Raji (cell line): ENCODE results near the gene POLK.

Experiments used
- POLR2A ChIP-seq: IDR thresholded peaks from 2 replicates; pipeline ENCODE4 v1.6.1; 2011; ENCODE audit warnings: low read depth, low read length, control low read depth; ENCODE audit not compliant: insufficient read depth

POLK gene

DNA sequence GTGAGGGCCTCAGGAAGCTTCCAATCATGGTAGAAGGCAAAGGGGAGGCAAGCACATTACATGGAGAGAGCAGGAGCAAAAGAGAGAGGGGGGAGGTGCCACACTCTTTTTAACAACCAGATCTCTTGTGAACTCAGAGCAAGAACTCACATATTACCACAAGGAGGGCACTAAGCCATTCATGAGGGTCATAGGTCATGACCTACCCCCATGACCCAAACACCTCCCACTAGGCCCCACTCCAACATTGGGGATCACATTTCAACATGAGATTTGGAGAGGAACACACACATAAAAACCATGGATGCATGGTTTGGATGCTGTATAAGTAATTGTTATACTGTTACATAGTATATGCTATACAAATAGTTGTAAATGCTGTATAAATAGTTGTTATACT lies 17.5 kb downstream of the POLK start:
- no peak for TF ChIP-seq POLR2A

DNA sequence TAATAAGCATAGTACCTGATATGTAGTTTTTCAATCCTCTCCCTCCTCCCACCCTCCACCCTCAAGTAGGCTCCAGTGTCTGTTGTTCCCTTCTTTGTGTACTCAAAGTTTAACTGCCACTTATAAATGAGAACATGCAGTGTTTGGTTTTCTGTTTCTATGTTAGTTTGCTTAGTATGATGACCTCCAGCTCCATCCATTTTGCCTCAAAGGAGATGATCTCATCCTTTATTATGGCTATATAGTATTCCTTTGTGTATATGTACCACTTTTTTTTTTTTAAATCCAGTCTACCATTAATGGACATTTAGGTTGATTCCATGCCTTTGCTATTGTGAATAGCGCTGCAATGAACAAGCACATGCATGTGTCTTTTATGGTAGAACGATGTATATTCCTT lies 20.5 kb downstream of the POLK start:
- TF ChIP-seq POLR2A, result no peak

DNA sequence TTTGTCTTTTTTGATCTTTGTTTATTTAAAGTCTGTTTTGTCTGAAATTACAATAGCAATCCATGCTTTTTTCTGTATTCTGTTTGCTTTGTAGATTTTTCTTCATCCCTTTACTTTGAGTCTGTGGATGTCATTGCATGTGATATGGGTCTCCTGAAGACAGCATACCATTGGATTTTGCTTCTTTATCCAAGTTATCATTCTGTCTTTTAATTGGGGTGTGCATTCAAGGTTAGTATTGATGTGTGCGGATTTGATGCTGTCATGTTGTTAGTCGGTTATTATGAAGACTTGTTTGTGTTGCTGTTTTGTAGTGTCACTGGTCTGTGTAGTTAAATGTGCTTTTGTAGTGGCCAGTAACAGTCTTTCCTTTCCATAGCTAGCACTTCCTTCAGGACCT lies 23.0 kb downstream of the POLK start:
- TF ChIP-seq POLR2A, result no peak

DNA sequence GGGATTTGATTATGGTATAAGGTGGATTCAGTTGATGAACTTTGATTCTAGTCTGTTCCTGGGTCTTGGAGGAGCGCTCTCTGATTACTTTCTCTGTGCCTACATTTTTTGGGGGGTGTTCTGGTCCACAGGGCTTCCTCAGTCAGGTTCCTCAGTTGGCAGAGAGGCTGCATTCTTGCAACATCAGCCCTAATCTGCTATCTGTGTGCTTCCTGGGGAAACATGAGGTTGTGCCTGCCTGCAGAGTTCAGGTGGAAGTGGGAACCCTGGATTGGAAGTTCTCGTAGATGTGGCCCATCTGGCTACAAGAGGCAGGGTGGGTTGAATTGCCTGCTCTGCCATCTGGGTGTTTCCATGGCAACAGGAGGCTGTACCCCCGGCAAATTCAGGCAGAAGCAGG lies 24.5 kb downstream of the POLK start:
- no peak for TF ChIP-seq POLR2A

DNA sequence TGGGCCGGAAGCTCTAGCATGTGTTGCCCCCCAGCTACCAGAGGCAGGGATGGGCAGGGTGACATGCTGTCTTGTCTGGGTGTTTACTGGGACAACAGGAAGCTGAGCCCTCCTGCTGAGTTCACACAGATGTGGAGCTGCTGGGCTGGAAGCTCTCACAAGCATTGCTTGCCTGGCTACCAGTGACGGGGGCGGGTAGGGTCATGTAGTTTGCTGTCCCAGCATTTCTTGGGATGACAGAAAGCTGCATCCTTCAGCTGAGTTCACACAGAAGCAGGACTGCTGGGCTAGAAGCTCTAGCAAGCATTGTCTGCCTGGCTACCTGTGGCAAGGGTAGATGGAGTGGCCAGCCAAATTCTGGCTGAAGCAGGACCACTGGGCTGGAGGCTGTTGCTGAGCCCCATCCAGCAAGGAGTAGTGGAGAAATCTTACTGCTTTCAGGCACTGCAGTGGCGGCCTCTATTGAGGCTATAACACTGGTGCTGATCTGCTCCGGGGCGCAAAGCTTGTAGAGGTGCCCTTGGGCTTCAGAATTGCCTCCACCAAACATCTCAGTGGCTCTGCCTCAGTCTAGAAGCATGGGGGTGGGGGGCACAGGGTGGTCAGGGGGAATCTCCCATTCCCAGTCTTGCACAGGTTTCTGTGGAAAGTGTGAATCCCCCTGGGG lies 25.1 kb downstream of the POLK start:
- no peak for TF ChIP-seq POLR2A

DNA sequence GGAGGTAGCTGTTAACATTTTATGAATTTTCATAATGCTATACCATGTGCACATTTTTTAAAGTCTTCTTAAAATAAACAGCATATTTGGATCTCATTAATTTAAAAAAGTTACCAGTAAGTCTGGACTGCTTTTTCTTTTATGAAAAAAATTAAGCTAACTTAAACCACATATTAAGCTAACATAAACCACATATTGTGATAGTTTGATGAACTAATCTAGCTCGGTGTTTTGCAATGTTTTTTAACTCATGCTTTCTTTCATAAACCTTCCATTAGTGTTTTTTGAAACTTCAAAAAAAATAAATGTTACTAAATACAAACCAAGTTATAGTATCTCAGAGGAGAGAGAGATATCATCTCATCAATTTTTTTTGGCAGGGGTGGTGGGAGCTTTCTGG lies 26.5 kb downstream of the POLK start:
- no peak for TF ChIP-seq POLR2A

DNA sequence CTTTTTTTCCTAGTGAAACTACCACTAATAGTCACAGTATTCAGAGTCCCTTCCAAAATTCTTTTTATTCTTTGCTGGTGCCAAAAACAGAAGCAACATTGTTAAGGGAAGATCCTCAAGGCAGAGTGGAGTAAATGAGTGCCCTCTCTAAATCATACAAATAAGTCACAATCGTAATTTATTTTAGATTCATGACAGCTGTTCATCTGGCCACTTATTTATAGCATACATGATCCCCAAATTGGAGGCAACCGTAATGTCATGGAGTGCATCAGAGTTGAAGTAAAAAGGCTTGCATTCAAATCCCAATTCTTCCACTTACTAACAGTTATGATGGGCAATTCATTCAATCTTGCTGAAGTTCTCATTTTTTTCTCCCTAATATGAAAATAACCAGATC lies 33.4 kb downstream of the POLK start:
- TF ChIP-seq POLR2A, result no peak

DNA sequence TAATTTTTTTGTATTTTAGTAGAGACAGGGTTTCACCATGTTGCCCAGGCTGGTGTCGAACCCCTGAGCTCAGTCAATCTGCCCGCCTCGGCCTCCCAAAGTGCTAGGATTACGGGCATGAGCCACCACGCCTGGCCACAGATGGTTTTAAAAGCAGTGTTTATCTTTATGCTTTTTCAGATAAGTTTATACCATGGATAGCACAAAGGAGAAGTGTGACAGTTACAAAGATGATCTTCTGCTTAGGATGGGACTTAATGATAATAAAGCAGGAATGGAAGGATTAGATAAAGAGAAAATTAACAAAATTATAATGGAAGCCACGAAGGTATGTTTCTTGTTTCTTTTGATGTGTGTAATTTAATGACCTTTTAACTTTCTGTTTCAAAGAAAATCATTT lies 35.1 kb downstream of the POLK start:
- TF ChIP-seq POLR2A, result no peak

DNA sequence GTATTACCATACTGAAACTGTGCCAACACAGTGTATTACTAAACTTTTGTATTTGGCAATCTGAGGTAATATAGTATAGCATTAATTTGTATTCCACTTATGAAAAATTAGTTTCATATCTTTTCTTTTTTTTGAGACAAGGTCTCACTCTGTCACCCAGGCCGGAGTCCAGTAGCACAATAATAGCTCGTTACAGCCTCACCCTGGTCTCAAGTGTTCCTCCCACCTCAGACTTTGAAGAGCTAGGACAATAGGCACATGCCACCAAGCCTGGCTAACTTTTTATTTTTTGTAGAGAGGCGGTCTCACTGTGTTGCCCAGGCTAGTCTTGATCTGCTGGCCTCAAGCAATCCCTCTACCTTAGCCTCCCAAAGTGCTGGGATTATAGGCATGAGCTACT lies 36.1 kb downstream of the POLK start:
- no peak for TF ChIP-seq POLR2A

DNA sequence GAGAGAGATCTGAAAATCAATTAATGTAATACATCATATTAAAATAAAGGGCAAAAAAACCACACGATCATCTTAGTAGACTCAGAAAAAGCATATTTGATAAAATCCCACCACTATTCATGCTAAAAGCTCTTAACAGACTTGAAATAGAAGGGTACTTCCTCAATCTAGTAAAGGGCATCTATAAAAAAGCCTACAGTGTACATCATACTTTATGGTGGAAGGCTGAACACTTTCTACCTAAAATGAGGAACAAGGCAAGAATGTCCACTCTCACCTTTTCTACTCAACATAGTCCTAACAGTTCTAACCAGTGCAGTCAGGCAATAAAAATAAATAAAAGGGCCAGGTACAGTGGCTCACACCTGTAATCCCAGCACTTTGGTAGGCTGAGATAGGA lies 38.9 kb downstream of the POLK start:
- no peak for TF ChIP-seq POLR2A

DNA sequence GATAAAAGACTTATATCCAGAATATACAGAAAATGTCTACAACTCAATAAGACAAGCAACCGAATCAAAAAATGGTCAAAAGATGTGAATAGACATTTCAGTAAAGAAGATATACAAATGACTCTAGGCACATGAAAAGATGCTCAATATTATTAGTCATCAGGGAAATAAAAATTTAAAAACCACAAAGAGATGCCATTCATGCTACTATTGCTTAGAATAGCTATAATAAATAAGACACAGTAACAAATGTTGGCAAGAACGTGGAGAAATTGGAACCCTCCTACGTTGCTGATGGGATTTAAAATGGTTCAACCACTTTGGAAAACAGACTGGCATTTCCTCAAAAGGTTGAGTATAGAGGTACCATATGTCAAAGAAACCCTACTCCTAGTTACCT lies 39.8 kb downstream of the POLK start:
- TF ChIP-seq POLR2A, result no peak

DNA sequence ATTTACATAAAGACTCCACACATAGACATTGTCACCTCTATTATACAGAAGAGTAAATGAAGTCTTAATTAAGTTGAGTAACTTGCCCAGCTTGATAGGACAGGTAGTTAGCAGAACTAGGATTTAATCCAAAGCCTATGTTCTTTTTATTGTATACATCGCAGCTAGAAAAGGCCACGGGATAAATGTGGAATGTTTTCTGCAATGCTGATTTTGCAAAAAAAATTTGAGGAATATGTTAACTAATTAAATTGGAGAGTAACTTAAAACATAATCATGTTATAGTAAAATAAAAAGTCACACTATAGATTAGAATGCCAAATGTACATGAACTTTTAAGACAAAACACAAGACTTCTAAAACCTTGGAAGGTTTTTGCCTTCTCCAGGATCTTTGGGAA lies 41.1 kb downstream of the POLK start:
- no peak for TF ChIP-seq POLR2A

DNA sequence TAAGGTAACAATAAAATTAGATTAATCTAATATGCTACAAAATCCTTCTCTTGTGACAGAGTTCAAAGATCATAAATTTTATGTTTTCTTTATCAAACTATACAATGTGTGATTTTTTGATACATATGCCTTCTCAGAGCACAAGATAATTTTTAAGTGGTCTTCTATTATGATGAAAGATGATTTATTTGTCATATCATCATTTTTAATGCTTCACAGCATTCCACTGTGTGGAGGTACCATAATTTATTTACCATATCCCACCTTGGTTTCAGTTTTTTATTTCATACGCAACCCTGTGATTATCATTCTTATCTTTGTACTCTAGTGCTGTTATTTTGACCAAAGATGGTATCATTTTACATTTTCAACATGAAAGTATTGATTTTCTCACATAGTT lies 41.7 kb downstream of the POLK start:
- no peak for TF ChIP-seq POLR2A

DNA sequence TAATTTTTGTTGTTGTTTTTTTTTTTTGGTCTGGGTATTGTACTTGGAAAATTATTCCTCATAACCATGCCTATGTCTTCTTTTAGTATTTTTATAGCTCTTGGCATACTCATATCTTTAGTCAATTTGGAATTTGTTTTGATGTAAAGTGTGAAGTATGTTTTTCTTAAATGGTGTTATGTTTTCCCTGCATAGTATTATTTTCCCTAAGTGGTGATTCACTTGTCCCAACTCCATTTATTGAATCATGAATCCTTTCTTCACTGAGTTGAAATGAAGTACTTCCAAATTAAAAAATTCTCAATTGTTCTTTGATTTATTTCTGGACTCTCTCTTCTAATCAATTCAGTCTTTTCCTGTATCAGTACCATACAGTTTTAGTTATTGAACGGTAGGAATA lies 46.5 kb downstream of the POLK start:
- TF ChIP-seq POLR2A, result no peak

DNA sequence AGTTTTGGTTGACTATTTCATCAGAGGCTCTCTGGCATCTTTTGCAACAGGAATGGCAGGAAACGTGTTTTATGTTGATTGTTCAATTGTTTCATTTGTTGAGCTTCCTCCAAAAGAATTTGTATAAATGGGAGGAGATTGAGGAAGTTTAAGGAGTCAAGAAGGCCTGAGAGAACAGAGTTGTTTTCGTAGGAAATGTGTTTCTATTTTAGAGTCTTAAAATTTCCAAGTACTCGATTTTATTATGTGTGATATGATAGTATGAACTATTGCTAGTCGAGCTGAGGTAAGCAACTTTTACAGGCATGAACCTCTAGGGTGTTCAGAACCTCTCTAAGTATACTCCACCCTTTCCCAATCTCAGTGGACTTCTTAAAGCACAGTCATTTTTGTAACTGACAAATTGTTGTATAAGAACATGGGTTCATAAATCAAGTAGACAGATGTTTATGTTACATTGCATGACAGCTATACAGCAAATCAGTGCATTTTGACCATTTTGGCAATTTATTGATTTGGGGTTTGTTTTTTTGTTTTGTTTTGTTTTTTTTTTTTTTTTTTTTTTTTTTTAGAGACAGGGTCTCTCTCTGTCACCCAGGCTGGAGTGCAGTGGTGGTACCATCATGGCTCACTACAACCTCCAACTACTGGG lies 47.4 kb downstream of the POLK start:
- no peak for TF ChIP-seq POLR2A

DNA sequence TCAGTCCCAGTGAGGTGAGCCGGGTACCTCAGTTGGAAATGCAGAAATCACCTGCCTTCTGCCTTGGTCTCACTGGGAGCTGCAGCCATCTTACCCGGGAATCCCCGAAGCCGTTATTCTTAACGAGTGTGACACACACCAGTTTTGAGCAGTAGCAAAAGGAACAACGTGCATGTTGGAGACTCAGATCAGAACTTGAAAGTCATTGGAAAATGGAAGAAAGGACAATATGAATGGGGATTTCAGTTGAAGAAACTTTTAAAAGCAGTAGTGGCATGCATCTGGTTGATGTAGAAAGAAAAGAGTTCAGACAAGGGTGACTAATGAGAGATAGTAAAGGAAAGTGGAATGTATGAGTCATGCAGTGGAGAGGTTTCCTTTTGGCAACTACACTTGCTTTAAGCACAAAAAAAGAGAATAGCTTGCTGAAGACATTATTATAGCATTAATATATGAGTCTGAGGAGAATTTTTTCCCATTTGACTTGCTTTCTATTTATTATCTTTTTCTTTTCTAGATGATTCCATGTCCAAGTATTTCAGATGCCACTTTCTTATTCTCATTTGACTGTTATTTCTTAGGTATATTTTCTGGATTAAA lies 55.1 kb downstream of the POLK start:
- TF ChIP-seq POLR2A, result no peak

DNA sequence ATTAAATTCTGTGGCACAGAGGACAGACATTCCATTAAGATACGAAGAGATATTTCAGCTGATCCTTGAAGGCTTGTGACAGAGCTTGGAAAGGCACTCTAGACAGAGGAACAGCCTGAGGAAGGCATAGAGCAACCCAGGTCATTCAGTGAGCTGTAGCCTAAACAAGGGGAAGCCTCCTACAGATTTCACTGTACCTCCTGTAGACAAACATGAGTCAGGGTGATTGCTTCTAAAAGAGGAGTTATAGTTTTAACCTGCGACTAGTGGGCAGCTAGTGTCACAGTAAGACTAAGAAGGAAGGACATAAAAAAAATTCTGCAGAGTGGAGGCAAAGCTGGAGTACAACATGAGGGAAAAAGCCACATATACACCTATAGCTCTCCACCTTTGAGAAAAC lies 56.0 kb downstream of the POLK start:
- no peak for TF ChIP-seq POLR2A
